Myocyte (in vitro differentiated cells): ENCODE results near the gene HBEGF. TPM values are rescaled to one million over a fixed set of nuclear protein-coding genes. Genes with fewer than 3 reads are reported as not detected.

Experiments used
- DNase-seq: peaks from one replicate; pipeline ENCODE4 v3.0.0-alpha.2; 2012; ENCODE audit warnings: low read depth
- total RNA-seq: library from RNA; depleted of rRNA; stranded (reverse); fragments of >200 nt; gene quantifications from 2 replicates; pipeline ENCODE4 v1.2.3, GENCODE V29; 2014

Gene HBEGF
- total RNA-seq, 1 donor from 2014 or later: 10.2 TPM

DNA sequence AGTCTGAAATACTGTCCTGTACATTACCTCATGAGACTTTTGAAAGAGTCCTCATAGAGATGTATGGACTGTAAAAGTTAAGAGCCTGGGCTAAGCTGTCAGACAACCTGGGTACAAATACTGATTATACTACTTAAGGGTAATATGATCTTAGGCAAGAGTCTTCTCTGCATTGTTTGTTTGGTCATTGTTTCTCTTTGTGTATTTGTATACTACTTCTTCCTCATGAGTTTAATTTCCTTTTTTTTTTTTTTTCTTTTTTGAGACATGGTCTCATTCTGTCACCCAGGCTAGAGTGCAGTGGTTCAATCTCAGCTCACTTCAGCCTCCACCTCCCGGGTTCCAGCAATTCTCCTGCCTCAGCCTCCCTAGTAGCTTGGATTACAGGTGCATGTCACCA, 40.9 kb downstream of the HBEGF start:
- DNase-seq: no peak

- no peak for DNase-seq
Measured at GRCh38 chr5:140303966-140304365, 42.4 kb downstream of the HBEGF start.

- DNase-seq: peak; percentile 98
Measured at GRCh38 chr5:140302786-140303639, 43.4 kb downstream of the HBEGF start, which contains the start of gene PFDN1. Gene PFDN1, minus strand, starts transcription at chr5:140303101. Its CDS starts 28 bp downstream, at chr5:140303073.

DNA sequence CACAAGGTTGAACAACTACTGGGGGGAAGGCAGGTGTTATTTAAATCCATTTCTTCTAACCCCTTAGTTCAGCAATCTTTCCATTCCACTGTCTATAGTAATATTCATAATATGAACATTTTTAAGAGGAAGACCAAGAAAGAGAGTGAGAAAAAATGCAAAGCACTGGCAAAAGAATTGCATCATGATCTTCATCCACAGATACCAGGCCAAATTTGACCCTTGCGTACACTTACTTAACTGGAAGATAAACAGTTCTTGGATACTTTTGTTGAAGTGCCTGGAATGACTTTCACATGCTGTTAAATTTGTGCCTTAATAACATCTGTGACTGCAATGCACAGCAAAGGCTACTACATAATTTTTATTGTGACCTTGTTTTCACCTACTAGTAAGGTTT, 45.3 kb downstream of the HBEGF start:
- no peak for DNase-seq

DNA sequence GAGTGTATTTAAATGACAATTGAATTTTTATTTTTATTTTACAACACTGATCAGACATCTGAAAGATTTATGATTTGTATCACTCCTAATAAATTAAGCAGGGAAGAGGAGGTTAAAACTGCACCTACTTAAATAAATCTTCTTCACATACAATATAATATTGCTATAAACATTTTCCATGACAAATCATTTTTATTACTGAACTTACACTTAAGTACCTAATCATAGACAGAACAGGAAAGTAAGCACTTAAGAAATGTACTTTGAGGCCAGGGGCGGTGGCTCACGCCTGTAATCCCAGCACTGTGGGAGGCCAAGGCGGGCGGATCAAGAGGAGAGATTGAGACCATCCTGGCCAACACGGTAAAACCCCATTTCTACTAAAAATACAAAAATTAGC, 47.3 kb downstream of the HBEGF start:
- no peak for DNase-seq

- DNase-seq: no peak
Measured at GRCh38 chr5:140298183-140298601, 48.2 kb downstream of the HBEGF start.

- DNase-seq: no peak
Measured at GRCh38 chr5:140297283-140297682, 49.1 kb downstream of the HBEGF start.

GRCh38 chr5:140296289-140296688, 50.1 kb downstream of the HBEGF start:
- DNase-seq: no peak

- DNase-seq: peak; percentile 91
Measured at GRCh38 chr5:140295414-140295813, 51.0 kb downstream of the HBEGF start.

DNA sequence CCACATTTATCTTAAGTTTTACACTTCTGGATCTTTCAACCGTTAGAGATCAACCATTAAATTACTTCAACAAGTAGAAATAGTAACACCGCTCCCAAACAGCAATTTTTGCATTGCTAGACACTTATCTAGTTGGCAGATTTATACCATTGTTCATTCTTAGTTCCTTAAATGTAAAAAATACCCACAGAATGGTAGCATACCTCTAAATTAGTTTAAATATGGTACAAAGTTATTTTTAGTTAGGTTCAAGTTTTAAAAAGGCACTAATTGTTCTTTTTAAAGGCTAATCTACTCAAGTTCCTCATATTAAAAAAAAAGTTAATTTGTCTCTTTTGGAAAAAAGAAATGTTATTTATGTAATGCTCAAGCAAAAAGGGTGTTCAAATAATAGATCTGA, 51.6 kb downstream of the HBEGF start:
- no peak for DNase-seq

DNA sequence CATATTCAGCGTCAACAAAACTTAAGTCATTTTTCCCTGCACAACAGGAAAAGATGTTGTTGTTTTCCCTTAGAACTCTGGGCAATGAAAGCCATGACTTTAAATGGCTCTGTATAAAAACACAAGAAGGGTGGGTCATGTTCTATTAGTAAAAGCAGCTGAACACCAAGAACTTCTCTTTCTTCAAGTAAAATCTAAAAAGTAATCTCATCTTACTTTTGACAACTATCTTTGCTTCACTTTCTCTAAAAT, 52.6 kb downstream of the HBEGF start:
- DNase-seq: no peak

GRCh38 chr5:140293091-140293848, 53.1 kb downstream of the HBEGF start:
- DNase-seq: no peak

- DNase-seq: no peak
Measured at GRCh38 chr5:140292212-140293036, 54.0 kb downstream of the HBEGF start.

DNA sequence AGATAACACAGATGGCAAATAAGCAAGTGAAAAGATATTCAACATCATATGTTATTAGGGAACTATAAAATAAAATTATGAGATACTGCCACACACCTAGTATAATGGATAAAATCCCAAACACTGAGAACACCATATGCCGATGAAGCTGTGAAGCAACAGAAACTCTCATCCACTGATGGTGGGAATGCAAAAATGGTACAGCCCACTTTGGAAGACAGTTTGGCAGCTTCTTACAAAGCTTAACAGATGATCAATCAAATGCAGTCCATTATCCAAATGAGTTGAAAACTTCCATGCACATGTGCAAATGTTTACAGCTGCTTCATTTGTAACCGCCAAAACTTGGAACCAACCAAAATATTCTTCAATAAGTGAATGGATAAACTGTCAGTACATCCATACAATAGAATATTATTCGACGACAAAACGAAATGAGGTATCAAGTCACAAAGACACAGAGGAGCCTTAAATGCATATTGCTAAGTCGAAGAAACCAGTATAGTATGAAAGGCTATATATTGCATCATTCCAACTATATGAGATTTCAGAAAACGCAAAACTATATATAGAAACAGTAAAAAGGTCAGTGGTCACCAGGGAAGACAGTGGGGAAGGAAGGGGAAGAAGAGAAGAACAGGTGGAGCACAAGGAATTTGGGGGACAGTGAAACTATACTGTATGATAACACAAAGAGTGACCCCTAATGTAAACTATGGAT, 58.4 kb downstream of the HBEGF start:
- DNase-seq: no peak

- DNase-seq: no peak
Measured at GRCh38 chr5:140286424-140286823, 60.0 kb downstream of the HBEGF start.

- no peak for DNase-seq
Measured at GRCh38 chr5:140284013-140284412, 62.4 kb downstream of the HBEGF start.

Other genes starting within 250 kb of the HBEGF start
- gene PURA, start 232.5 kb downstream of the HBEGF start, total RNA-seq: 18.0 and 18.3 TPM in 2 replicates
- gene IGIP, start 220.7 kb downstream of the HBEGF start, total RNA-seq: 8.1 and 10.4 TPM in 2 replicates
- gene CYSTM1, start 171.4 kb downstream of the HBEGF start, total RNA-seq: 15.9 and 27.9 TPM in 2 replicates
- 42.0 and 63.9 TPM in 2 replicates for gene PFDN1, start 43.5 kb downstream of the HBEGF start, total RNA-seq
- not detected in 2 replicates for gene SLC4A9, start 13.6 kb upstream of the HBEGF start, total RNA-seq
- gene ANKHD1, start 55.2 kb upstream of the HBEGF start, total RNA-seq: 33.7 and 39.7 TPM in 2 replicates
- gene EIF4EBP3, start 201.1 kb upstream of the HBEGF start, total RNA-seq: not detected in 2 replicates
- 38.5 and 44.9 TPM in 2 replicates for gene SRA1, start 210.9 kb upstream of the HBEGF start, total RNA-seq
- gene APBB3, start 218.0 kb upstream of the HBEGF start, total RNA-seq: 22.9 and 23.2 TPM in 2 replicates
- gene SLC35A4, start 218.2 kb upstream of the HBEGF start, total RNA-seq: 40.0 and 40.5 TPM in 2 replicates